Mesodermal cell (in vitro differentiated cells): ENCODE data around the gene MFAP4.
"Not testable (repeated sequence)": the region's sequence is repeated elsewhere in the genome, so short reads cannot be mapped to it uniquely, and the experiment has no call there.

Experiments
- H3K27ac ChIP-seq: 2 replicates; pipeline ENCODE4 v1.7.0; 2013; ENCODE audit warnings: mild to moderate bottlenecking, low read depth, low read length, moderate library complexity; ENCODE audit not compliant: severe bottlenecking
- H3K36me3 ChIP-seq: 2 replicates; pipeline ENCODE4 v1.7.1; 2013; ENCODE audit warnings: mild to moderate bottlenecking, low read length, moderate library complexity; ENCODE audit not compliant: control insufficient read depth, insufficient read depth
- H3K4me1 ChIP-seq: one replicate; pipeline ENCODE4 v1.7.1; 2013; ENCODE audit warnings: mild to moderate bottlenecking, low read length; ENCODE audit not compliant: insufficient read depth, control insufficient read depth, poor library complexity, severe bottlenecking
- H3K4me3 ChIP-seq: 2 replicates; pipeline ENCODE4 v1.7.0; 2013; ENCODE audit warnings: low read length, control low read depth, mild to moderate bottlenecking; ENCODE audit not compliant: insufficient read depth, poor library complexity, severe bottlenecking; ENCODE audit errors: extremely low read depth
- H3K9me3 ChIP-seq: 2 replicates; pipeline ENCODE4 v1.7.1; 2013; ENCODE audit warnings: mild to moderate bottlenecking, low read length, moderate library complexity; ENCODE audit not compliant: control insufficient read depth
- WGBS, 2 experiments: methylation state at CpG; one replicate each; pipeline ENCODE4 v1.1.5; 2013; ENCODE audit warnings: missing lambda C conversion rate in 2 of 2; ENCODE audit not compliant: insufficient coverage in 2 of 2; 5-methylcytosine and 5-hydroxymethylcytosine counted together

MFAP4 gene

DNA sequence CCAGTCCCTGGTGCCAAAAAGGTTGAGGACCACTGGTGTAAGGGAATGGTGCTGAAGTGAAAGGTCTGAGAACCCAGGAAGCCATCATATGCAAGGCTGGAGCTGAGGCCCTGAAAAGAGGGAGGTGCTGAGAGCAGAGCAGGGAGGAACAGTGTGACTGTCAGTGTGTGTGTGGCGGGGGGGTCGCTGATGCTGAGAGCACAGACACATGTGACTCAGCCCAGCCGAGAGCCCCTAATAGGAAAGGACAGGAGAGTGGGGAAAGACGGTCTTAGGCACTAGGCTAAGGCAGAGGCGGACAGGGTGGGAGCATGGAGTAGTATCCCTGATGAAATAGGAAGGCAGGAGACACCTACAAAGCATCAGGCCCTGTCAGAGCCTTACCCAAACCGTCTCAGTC, 25.7 kb downstream of the MFAP4 start:
- Histone ChIP-seq H3K4me3 (no peak overlapping the region), H3K9me3 (no peaks in the 10 kb centered on the region), H3K36me3 (no peaks in the 10 kb centered on the region), H3K4me1 (peaks cover 10% of the 10 kb centered on the region), H3K27ac (no peak overlapping the region)
- 85 to 86% methylated on average over 3 to 4 of the region's 6 CpGs for WGBS, 2 experiments

DNA sequence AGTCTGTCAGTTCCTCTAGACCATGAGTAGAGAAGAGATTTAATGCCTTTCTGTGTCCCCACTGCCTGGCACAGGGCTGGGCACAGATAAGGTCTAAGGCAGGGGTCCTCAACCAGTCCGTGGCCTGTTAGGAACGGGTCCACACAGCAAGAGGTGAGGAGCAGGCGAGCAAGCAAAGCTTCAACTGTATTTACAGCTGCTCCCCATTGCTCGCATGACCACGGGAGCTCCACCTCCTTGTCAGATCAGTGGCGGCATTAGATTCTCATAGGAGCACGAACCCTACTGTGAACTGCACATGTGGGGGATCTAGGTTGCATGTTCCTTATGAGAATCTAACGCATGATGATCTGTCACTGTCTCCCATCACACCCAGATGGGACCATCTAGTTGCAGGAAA, 26.2 kb downstream of the MFAP4 start:
- H3K27ac ChIP-seq = no peak overlapping the region
- WGBS, 2 experiments = 90 to 98% methylated on average over 7 of the region's 8 CpGs

DNA sequence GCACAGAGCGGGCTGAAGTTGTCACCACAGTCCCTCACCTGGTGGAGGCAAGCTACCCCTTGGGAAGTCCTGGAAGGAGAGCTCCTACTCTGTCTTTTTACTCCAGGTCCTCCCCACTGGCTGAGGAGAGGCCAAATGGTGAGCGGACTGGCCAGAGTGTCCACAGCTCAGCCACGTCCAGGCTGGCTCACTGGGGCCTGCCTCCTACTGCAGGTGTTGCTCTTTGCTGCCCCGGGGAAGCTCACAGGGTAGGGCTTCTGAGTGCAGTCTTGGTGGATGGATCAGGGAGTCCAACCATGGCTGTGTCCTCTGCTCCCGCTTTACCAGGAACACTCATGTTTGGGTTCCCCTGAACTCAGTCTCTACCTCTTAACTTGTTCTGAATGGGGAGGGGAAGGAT, 27.1 kb downstream of the MFAP4 start:
- Histone ChIP-seq H3K9me3 (no peaks in the 10 kb centered on the region), H3K36me3 (no peaks in the 10 kb centered on the region), H3K4me1 (peaks cover 10% of the 10 kb centered on the region), H3K27ac (no peak overlapping the region), H3K4me3 (no peak overlapping the region)
- WGBS, 2 experiments = 95 to 96% methylated on average over 3 to 4 of the region's 5 CpGs

More for the DNA sequence above, 26.2 kb downstream of the MFAP4 start:
- Histone ChIP-seq H3K4me1 (peaks cover 10% of the 10 kb centered on the region), H3K9me3 (no peaks in the 10 kb centered on the region), H3K36me3 (no peaks in the 10 kb centered on the region), H3K4me3 (no peak overlapping the region)

DNA sequence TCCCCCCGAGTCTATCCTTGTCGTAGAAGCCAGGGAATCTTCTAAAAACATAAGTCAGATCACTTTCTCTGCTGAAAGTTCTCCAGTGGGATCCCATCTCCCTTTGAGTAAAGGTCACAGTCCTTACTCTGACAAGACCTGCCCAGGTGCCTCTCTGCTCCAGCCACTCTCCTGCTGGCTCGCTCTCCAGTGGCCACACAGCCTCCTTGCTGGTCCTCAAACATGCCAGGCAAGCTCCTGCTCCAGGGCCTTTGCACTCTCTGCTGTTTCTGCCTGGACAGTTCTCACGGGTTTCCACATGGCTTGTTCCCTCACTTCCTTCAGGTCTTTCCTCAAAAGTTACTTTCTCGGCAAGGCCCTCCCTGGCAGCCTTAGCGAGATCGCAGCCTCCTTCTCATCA, 27.8 kb downstream of the MFAP4 start:
- no peak overlapping the region for H3K4me3 ChIP-seq
- 90 to 95% methylated on average over 6 to 7 of the region's 7 CpGs for WGBS, 2 experiments
- no peaks in the 10 kb centered on the region for H3K9me3 ChIP-seq
- peaks cover 8% of the 10 kb centered on the region for H3K4me1 ChIP-seq
- H3K36me3 ChIP-seq = no peaks in the 10 kb centered on the region
- H3K27ac ChIP-seq = no peak overlapping the region

DNA sequence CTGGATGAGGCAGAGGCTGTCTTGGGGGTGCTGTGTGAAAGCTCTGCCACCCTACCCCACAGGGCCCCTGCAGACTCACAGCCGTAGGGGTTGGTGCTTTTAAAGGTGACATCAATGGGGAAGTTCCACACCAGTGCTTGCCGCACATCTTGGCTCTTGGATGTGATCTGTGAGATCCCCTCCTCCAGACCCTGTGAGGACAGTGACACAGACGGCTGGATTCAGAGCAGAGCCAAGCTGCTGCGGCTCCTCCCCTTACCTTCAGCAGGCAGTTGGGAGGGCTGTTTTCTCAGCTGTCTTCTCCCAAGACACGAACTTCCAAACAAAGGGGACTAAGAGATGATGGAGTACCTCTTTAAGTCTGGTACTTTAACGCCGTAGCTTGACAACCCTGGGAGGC, 29.2 kb downstream of the MFAP4 start:
- Histone ChIP-seq H3K27ac (no peak overlapping the region), H3K9me3 (no peaks in the 10 kb centered on the region), H3K36me3 (no peaks in the 10 kb centered on the region), H3K4me1 (peaks cover 11% of the 10 kb centered on the region), H3K4me3 (no peak overlapping the region)
- WGBS, 2 experiments = 94 to 95% methylated on average over 4 to 6 of the region's 7 CpGs

DNA sequence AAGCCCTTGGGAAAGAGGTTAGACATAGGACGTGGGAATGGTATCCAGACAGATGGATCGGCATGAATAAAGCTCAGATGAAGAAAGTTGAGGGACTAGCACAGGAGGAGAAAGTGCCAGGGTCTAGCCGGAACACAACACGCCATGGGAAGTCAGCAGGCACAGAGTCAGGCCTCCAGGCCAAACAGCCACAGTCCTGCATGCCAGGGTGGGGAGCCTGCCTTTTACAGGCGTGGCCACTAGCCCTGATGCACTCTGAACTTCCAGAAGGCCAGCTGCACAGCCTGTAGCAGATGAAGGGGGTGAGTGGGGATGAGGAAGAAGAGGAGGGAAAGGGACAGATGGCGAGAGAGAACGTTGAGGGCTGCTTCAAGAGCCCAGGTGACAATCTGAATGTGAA, 29.6 kb downstream of the MFAP4 start:
- Histone ChIP-seq H3K4me1 (peaks cover 11% of the 10 kb centered on the region), H3K27ac (no peak overlapping the region), H3K9me3 (no peaks in the 10 kb centered on the region), H3K4me3 (no peak overlapping the region), H3K36me3 (no peaks in the 10 kb centered on the region)
- WGBS, 2 experiments = 93 to 99% methylated on average over 5 to 7 of the region's 7 CpGs

DNA sequence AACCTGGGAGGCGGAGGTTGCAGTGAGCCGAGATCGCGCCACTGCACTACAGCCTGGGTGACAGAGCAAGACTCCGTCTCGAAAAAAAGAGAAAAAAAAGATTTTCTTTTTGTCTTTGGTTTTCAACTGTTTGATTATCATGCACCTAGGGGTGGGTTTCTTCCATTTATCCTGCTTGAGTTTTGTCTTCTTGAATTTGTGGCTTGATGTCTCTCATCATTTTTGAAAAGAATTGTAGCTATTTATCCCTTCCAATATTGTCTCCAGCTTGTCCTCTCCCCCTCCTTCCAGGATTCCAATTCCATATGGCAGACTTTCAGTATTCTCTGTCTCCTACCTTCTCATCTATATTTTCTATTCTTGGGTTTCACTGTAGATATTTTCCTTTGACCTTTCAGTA, 32.2 kb downstream of the MFAP4 start:
- 72 to 78% methylated on average over 4 to 5 of the region's 6 CpGs for WGBS, 2 experiments
- no peak overlapping the region for H3K27ac ChIP-seq
- no peak overlapping the region for H3K4me3 ChIP-seq
- H3K9me3 ChIP-seq = no peaks in the 10 kb centered on the region
- peaks cover 7% of the 10 kb centered on the region for H3K4me1 ChIP-seq
- H3K36me3 ChIP-seq = no peaks in the 10 kb centered on the region

DNA sequence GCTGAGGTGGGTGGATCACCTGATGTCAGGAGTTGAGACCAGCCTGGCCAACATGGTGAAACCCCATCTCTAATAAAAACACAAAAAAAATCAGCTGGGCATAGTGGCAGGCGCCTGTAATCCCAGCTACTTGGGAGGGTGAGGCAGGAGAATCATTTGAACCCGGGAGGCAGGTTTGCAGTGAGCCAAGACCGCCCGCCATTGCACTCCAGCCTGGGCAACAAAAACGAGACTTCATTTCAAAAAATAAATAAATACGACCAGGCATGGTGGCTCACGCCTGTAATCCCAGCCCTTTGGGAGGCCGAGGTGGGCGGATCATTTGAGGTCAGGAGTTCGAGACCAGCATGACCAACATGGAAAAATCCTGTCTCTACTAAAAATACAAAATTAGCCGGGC, 33.6 kb downstream of the MFAP4 start:
- not testable (repeated sequence) for H3K36me3 ChIP-seq, H3K4me1 ChIP-seq, H3K27ac ChIP-seq, H3K9me3 ChIP-seq, H3K4me3 ChIP-seq
- WGBS, 2 experiments = 96 to 97% methylated on average over 9 to 11 of the region's 11 CpGs

DNA sequence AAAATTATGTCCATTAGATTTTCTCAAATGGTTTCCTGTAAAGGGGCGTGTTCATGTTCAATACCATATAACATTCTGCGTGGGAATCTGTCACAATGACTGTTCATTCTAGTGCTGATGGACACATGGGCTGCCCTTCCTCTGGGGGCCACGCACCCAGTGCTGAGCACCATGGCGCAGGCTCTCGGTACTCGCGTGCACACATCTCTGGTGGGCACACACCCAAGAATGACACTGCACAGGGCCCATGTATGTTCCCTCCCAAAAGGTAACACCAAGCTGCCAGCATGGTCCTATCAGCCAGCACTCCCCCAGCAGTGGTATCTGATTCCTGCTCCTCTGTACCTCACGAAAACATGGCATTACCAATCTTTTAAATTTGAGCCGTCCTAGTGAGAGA, 38.2 kb downstream of the MFAP4 start:
- H3K36me3 ChIP-seq = no peaks in the 10 kb centered on the region
- H3K27ac ChIP-seq = no peak overlapping the region
- peaks cover 15% of the 10 kb centered on the region for H3K4me1 ChIP-seq
- no peak overlapping the region for H3K4me3 ChIP-seq
- H3K9me3 ChIP-seq = no peaks in the 10 kb centered on the region
- WGBS, 2 experiments = 97 to 100% methylated on average over 7 of the region's 9 CpGs

DNA sequence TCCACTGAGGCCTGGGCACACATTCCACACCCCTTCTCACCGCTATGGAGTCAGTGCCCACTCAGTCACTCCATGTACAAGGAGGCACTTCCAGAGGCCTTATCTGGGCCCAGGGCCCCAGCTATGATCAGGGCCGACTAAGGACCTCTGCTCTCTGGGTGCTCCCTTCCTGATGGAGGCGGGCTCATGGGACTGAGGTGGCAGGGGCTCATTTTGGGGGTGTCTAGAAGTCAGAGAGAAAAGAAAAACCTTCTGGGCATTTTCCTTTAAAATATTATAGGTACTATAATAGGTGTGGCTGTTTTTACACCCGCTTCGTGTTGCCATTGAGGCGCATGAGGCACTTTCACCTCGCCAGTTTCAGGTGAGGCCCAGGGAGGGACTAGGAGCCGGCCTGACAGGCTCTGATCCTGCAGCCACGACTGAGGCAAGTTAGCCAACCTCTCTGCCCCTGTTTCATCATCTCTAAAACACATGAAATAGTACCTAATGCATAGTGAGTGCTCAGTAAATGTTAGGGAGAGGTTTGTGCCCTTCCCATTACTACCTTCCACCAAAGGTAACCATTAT, 38.8 kb downstream of the MFAP4 start:
- Histone ChIP-seq H3K36me3 (no peaks in the 10 kb centered on the region), H3K4me1 (peaks cover 15% of the 10 kb centered on the region), H3K4me3 (no peak overlapping the region), H3K9me3 (no peaks in the 10 kb centered on the region), H3K27ac (no peak overlapping the region)
- WGBS, 2 experiments = 95 to 100% methylated on average over 3 to 4 of the region's 9 CpGs

DNA sequence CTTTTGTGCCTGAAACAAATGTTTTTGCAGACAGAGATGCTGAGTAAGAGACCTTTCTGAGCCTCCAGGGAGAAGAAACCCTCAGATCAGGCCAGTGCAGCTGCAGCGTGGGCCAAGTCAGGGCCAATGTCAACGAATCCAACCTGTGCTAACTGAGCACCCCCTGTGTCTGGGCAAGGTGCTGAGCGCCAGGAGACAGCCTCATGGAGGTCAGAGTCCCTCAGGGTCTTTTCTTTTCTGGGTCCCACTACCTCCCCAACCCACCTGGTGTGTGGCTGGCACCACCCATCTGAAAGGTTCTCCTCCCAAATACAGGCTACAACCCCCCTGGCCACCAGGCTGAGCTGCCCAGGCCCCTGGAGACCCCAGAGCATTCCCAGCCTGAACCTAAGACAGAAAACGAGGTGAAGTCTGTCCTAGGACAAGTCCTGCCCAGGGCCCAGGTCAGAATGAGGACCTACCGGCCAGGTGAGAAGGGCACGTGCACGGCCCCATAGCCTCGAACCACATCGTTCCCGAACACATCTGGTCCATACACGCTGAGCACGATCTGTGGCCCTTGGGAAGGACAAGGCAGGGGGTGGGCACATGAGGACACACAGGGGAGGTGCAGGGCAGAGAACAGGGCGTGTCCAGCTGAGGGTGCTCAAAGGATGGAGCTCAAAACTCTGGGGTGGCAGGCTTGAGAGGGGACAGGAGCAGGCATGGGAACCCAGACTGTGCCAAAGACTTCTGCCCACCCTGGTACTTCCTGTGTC, 39.5 kb downstream of the MFAP4 start:
- H3K4me3 ChIP-seq = no peak overlapping the region
- no peaks in the 10 kb centered on the region for H3K9me3 ChIP-seq
- H3K4me1 ChIP-seq = peaks cover 18% of the 10 kb centered on the region
- no peaks in the 10 kb centered on the region for H3K36me3 ChIP-seq
- WGBS, 2 experiments = 94 to 95% methylated on average over 13 of the region's 13 CpGs
- peak overlapping the region; percentile 78 for H3K27ac ChIP-seq
